GM18867 (cell line): ENCODE results near the gene SYTL3.
"Not testable (repeated sequence)": the region's sequence is repeated elsewhere in the genome, so short reads cannot be mapped to it uniquely, and the experiment has no call there.

Experiments
- ATAC-seq: cut with Tn5 transposase; IDR thresholded peaks from one replicate; pipeline ENCODE4 v1.9.1; 2021; ENCODE audit warnings: mild to moderate bottlenecking, moderate library complexity; ENCODE audit not compliant: unreplicated experiment

SYTL3 gene

DNA sequence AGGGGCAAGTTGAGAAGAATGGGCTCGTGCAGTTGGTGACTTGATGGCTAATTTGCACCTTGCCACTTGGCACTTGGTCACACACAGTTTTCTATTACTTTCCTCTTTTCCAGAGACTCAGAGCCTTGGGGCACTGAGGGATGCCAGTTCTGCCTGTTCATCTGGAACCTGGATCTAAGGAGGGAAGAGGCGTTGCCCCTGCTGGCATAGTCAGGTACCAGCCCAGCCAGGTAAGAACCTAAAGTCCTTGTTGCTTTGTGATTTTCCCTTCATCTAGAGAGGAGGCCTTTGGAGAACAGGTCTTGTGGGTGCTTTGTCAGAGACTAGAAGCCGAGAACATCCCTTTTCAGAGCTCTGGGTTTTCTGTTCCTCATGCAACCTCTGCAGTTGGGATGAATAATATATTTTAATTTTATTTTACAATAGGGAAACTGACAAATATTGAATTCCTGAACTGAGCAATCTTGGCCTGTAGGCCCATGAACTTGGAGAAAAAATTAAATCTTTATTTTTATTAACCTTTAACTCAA, 11.4 kb downstream of the SYTL3 start:
- ATAC-seq: no peak

- ATAC-seq: no peak
Measured at GRCh38 chr6:158662607-158662953, 12.7 kb downstream of the SYTL3 start.

- no peak for ATAC-seq
Measured at GRCh38 chr6:158662954-158663624, 13.2 kb downstream of the SYTL3 start.

GRCh38 chr6:158663625-158664165, 13.8 kb downstream of the SYTL3 start:
- no peak for ATAC-seq

- ATAC-seq: no peak
Measured at GRCh38 chr6:158665332-158665731, 15.5 kb downstream of the SYTL3 start.

DNA sequence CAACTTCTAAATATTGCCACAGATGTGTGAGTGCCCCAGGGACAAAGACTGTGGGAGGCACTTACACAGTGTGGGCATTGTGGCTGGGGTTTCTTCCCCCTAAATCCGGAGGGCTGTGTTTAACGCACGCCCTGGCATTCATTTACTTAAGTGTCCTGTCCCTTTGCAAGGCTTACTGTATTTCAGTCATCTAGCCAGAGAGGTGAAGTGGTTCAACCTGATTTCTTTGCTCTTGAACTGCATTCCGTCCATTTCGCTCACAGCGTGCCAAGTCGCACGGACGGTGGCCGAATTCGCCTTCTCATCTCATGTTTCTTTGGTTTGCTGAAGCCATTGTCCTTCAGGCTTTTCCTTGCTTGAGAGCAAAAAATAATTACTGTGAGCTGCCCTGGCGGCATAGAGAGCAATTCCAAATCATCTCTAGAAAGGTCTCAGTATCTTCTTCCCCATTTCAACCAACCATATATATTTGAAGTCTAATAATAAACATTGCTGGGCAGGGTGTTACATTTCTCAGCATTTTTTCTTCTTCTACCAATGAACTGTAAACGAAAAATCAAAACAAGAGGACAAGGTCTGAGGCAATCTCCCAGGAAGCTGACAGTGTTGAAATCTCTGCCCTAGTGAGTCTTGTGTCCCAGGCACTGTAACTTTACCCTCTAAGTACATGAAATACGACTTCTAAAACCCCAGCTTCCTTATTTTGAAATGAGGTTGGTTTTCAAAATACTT, 16.9 kb downstream of the SYTL3 start:
- no peak for ATAC-seq

DNA sequence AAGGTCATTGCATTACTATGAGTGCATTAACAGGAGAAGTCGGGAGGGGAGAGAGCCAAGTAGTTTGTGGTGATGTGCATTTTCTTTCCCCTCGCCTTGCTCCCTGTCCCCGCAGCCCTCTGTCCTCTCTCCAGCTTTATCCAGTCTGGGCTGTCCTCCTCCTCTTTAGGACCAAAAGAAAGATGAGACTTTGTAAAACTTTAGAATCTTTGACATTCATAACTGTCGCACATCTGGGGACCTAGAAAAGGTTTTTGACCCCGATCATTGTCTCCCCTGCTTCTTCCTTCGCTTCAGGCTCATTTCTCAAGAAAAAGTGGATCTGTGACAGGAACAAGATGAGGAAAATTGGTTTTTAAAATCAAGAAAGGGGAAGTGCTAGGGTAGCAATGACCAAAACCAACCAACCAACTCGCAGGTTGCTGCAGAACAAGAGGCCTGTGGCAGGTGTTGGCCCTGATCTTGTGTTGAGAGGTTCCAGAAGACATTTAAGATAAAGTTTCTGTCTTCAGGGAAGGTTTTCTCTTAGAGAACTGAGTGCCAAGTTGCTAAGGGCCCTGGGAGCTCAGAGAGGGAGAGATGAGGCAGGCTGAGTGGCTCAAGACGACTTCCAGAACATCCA, 17.6 kb downstream of the SYTL3 start:
- ATAC-seq: no peak

GRCh38 chr6:158668707-158669103, 18.9 kb downstream of the SYTL3 start:
- no peak for ATAC-seq

- no peak for ATAC-seq
Measured at GRCh38 chr6:158669145-158670035, 19.5 kb downstream of the SYTL3 start.

DNA sequence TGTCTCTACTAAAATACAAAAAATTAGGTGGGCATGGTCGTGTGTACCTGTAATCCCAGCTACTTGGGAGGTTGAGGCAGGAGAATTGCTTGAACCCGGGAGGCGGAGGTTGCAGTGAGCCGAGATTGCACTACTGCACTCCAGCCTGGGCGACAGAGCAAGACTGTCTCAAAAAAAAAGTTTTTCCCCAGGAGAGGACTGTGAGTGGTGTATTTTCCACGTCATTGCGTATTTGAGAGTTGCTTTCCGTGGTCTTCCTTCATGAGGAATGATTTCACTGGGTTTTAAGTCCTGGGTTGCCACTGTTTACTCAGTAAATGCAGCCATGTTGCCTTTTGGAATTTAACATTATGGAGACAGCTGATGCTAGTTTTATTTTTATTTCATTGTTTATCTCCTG, 22.3 kb downstream of the SYTL3 start:
- not testable (repeated sequence) for ATAC-seq

GRCh38 chr6:158672726-158673125, 22.9 kb downstream of the SYTL3 start:
- no peak for ATAC-seq

DNA sequence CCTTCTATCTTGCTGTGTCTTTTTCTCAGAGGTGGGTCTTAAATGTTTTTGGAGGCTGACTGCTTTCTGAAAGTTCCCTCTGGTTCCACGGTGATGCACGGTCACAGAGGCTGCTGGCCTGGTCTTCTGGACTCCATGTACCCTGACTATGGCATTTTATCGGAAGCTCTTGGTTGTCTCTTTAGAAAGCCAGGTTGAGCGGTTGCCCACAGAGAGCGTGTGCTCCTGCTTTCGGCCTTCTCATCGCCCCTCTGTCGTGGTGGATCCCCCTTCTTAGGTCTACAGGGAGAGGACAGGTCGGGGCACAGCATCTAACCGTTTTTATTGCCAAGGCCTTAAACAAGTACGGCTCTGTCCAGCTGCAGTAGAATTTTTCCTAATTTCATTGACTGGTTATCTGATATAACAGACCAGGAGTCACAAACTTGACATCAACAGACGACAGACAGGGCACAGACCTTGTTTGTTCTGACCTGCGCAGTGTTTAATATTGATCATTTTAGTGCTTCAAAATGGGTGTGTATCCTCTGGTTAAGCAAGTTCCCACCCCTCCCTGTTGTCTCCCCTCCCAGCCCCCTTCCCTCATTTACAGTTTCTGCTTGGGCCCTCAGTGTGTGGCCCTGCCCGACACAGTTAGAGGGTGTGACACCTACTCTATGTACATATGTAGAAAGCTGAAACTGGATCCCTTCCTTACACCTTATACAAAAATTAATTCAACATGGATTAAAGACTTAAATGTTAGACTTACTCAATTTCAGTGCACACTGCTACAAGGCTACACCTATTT, 24.7 kb downstream of the SYTL3 start:
- no peak for ATAC-seq

- ATAC-seq: not testable (repeated sequence)
Measured at GRCh38 chr6:158677094-158677493, 27.2 kb downstream of the SYTL3 start.

DNA sequence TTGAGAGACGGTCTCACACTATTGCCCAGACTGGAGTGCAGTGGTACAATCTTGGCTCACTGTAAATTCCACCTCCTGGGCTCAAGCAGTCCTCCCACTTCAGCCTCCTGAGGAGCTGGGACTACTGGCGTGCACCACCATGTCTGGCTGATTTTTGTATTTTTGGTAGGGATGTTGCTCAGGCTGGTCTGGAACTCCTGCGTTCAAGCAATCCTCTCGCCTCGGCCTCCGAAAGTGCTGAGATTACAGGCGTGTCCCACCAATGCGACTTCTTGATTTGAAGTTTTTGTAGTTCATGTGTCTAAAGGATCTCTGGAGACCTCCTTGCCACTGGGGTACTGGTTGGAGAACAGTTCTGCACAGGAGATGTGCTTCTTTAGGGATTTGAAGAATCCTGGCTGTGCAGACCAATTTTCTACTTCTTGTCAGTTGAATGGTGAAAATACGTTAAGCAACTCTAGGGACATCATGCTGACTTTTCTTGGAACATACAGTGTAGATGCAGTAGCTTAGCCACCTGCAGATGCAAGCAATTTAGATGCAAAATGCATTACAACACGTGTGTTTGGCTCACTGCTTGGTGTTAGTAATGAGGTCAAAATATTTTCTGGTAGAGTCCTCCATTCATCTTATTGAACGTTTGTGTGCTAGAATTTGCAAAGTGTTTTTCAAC, 28.2 kb downstream of the SYTL3 start:
- no peak for ATAC-seq

DNA sequence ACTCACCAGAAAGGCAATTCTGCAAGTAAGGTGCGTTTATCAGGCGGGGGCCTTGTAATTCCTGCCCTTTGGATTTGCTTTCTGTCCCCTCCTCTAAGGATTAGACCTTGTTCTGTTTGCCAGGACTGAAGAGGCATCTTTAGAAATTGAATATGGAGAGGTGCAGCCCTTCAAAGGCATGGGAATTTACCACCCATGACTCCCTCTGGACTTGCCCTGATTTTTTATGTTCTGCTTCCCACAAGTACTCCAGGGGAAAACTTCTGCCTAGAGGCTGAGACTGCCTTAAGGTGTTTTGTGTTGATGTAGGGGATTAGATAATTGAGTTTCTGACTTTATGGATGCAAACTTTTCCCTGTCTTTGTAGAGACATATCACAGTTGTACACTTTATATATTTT, 30.2 kb downstream of the SYTL3 start:
- ATAC-seq: no peak

- ATAC-seq: no peak
Measured at GRCh38 chr6:158680481-158680880, 30.6 kb downstream of the SYTL3 start.

- ATAC-seq: no peak
Measured at GRCh38 chr6:158684311-158684710, 34.5 kb downstream of the SYTL3 start.

DNA sequence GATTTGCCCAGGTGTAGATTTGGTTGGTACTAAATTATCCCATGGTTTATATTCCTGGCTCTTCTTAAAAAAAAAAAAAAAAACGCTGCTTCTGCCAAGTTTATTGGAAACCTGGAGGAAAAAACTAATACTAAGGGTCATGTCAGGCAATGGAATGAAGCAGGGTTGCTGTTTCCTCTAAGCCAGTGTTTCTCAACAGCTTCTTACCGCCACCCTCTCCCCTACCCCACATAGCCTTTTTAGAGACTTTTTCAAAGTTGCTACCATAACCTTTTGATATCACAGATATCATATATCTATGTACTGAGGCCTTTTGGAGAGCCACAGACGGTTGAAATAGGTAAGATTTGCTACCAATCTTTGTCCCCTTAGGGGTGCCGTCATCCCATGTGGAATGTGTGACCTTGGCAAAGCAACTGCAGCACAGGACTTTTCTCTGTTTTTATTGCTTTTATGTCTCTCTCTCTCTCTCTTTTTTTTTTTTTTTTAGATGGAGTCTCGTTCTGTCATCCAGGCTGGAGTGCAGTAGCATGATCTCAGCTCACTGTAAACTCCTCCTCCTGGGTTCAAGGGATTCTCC, 35.0 kb downstream of the SYTL3 start:
- ATAC-seq: no peak

DNA sequence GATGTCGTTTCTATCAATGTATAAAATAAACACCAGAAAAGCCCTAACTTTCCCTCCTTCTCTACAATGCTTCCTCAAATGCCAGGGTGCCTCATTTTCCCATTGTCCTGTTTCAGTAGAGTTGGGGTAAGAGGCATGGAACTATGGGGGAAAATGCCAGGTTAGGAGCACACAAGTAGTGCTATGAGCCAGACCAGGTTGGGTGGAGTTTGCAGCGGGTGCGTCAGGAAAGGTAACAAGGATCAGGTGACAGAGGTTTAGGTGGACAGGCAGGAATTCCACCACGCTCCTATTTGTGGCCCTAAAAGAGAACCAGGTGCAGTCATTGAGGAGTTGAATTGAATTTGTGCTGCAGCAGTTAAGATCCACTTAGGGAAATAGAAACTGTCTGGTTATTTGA, 36.5 kb downstream of the SYTL3 start:
- ATAC-seq: no peak
